ENCODE results near the gene CINP. TPM values are rescaled to one million over a fixed set of nuclear protein-coding genes. Genes with fewer than 3 reads are reported as not detected.

Gene CINP
- total and polyA plus RNA-seq, 2 of the 13 experiments (the other 11 are each of a cell fraction or from before 2014, with no cell fraction given): 32.8 to 42.8 TPM

DNA sequence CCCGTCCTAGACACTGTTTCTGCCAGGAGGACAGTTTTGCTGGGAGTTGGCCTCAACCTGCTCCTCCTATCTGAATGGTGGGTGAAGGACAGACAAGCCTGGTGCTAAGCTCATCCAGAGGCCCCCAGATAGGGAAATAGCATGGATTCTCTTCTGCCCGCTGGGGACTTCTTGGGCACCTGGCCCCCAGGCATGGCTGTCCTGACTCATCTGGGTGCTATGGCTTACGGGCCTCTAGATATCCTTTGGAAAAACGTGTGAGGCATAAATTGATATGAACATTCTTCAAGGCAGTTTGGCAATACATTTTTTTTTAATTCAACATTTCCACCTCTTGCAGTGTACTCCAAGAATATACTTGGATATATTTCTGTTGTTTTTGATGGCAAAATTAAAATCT, 8.7 kb upstream of the CINP start:
- FAIRE-seq (no peak), DNase-seq (ENCODE audit: low spot score) (no peak), ATAC-seq (no peak)
- Histone ChIP-seq H3K79me2 (ENCODE audit: insufficient read depth, low read length) (no peaks in the 10 kb centered on the region), H3K36me3 (replicated peaks in 1 of 2; ENCODE audit: control insufficient read depth in 1 of 2, insufficient read depth in 2 of 2, low read length in 2 of 2) (no peaks in the 10 kb centered on the region), H3K9ac (ENCODE audit: insufficient read depth, low read depth, low read length) (no peak overlapping the region), H3K27me3 (ENCODE audit: control insufficient read depth in 1 of 2, insufficient read depth in 2 of 2, low read length in 2 of 2) (no peaks in the 10 kb centered on the region), H3K4me2 (ENCODE audit: low read depth, low read length) (no peak overlapping the region), H3K4me1 (ENCODE audit: insufficient read depth, low read length) (peaks cover 13% of the 10 kb centered on the region), H2AFZ (ENCODE audit: low read length) (no peak overlapping the region), H3K9me3 (ENCODE audit: low read length) (no peaks in the 10 kb centered on the region), H3K27ac (ENCODE audit: extremely low read length, insufficient read depth, low read length) (no peak overlapping the region), H4K20me1 (ENCODE audit: insufficient read depth, low read length) (no peaks in the 10 kb centered on the region), H3K4me3 (replicated peaks in 1 of 3; ENCODE audit: insufficient read depth in 1 of 3, low read depth in 2 of 3, low read length in 3 of 3) (no peak overlapping the region)
- BruUV-seq (replicated peaks): no TSS peak
- 96% methylated on average over 4 of the region's 4 CpGs for WGBS (ENCODE audit: low lambda C conversion rate)
- CTCF ChIA-PET (ENCODE audit: low intra/inter-chr PET ratio, low total read pairs): no interaction called here
- in situ Hi-C loops (cut with HindIII; ENCODE audit: extremely low pct_ligation_motif_present, low pct_unique_long_range_greater_than_20kb): no loop called here
- intact Hi-C loops (cut with micrococcal nuclease; ENCODE audit: unreplicated experiment): no loop called here
- POLR2A ChIA-PET: no interaction called here
- TF ChIP-seq ZNF20 (CRISPR knock-in tag; IDR thresholded peaks at IDR 0.05): no peak
- TF ChIP-seq, protein P1, sequence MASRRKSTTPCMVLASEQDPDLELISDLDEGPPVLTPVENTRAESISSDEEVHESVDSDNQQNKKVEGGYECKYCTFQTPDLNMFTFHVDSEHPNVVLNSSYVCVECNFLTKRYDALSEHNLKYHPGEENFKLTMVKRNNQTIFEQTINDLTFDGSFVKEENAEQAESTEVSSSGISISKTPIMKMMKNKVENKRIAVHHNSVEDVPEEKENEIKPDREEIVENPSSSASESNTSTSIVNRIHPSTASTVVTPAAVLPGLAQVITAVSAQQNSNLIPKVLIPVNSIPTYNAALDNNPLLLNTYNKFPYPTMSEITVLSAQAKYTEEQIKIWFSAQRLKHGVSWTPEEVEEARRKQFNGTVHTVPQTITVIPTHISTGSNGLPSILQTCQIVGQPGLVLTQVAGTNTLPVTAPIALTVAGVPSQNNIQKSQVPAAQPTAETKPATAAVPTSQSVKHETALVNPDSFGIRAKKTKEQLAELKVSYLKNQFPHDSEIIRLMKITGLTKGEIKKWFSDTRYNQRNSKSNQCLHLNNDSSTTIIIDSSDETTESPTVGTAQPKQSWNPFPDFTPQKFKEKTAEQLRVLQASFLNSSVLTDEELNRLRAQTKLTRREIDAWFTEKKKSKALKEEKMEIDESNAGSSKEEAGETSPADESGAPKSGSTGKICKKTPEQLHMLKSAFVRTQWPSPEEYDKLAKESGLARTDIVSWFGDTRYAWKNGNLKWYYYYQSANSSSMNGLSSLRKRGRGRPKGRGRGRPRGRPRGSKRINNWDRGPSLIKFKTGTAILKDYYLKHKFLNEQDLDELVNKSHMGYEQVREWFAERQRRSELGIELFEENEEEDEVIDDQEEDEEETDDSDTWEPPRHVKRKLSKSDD (CRISPR knock-in tag; IDR thresholded peaks at IDR 0.05; ENCODE audit: low read depth): no peak
- no peak for TF ChIP-seq RXRB (CRISPR knock-in tag; IDR thresholded peaks at IDR 0.05; ENCODE audit: borderline replicate concordance)
- TF ChIP-seq MEIS1 (CRISPR knock-in tag; IDR thresholded peaks at IDR 0.05; ENCODE audit: borderline replicate concordance): no peak
- no peak for TF ChIP-seq KDM3A (CRISPR knock-in tag; IDR thresholded peaks at IDR 0.05; ENCODE audit: low read depth)
- TF ChIP-seq FOXC1 (CRISPR knock-in tag; IDR thresholded peaks at IDR 0.05; ENCODE audit: borderline replicate concordance): no peak
- no peak for TF ChIP-seq RXRA (CRISPR knock-in tag; IDR thresholded peaks at IDR 0.05)
- TF ChIP-seq, protein P2, sequence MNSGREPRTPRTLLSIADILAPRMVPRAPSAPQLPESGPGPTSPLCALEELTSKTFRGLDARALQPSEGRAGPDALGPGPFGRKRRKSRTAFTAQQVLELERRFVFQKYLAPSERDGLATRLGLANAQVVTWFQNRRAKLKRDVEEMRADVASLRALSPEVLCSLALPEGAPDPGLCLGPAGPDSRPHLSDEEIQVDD (CRISPR knock-in tag; IDR thresholded peaks at IDR 0.05; ENCODE audit: borderline replicate concordance): no peak
- no peak for TF ChIP-seq HDAC1 (CRISPR knock-in tag; IDR thresholded peaks at IDR 0.05)
- TF ChIP-seq PRPF4 (IDR thresholded peaks at IDR 0.05; ENCODE audit: low read depth, low read length, poor library complexity, severe bottlenecking): no peak
- TF ChIP-seq, protein P3, sequence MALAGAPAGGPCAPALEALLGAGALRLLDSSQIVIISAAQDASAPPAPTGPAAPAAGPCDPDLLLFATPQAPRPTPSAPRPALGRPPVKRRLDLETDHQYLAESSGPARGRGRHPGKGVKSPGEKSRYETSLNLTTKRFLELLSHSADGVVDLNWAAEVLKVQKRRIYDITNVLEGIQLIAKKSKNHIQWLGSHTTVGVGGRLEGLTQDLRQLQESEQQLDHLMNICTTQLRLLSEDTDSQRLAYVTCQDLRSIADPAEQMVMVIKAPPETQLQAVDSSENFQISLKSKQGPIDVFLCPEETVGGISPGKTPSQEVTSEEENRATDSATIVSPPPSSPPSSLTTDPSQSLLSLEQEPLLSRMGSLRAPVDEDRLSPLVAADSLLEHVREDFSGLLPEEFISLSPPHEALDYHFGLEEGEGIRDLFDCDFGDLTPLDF (CRISPR knock-in tag; IDR thresholded peaks at IDR 0.05): no peak
- no peak for TF ChIP-seq SNAPC5 (CRISPR knock-in tag; IDR thresholded peaks at IDR 0.05; ENCODE audit: borderline replicate concordance)
- no peak for TF ChIP-seq ZNF207 (IDR thresholded peaks at IDR 0.05; ENCODE audit: borderline replicate concordance)
- TF ChIP-seq ESRRA (CRISPR knock-in tag; IDR thresholded peaks at IDR 0.05; ENCODE audit: low read depth): no peak
- no peak for TF ChIP-seq ZBTB20 (CRISPR knock-in tag; IDR thresholded peaks at IDR 0.05; ENCODE audit: borderline replicate concordance, low read depth)
- TF ChIP-seq ZNF34 (CRISPR knock-in tag; IDR thresholded peaks at IDR 0.05; ENCODE audit: borderline replicate concordance): no peak
- TF ChIP-seq AFF4 (CRISPR knock-in tag; IDR thresholded peaks at IDR 0.05): no peak
- TF ChIP-seq ELF3 (CRISPR knock-in tag; IDR thresholded peaks at IDR 0.05): no peak
